ENCODE results near the gene INPP5F.
A peak's percentile ranks its signal among the peaks of the same experiment; 100 is the strongest.
"Not testable (repeated sequence)": the region's sequence is repeated elsewhere in the genome, so short reads cannot be mapped to it uniquely, and the experiment has no call there.

Gene INPP5F

GRCh38 chr10:119705434-119705831 is 20.4 kb upstream of the INPP5F start:
- DNase-seq (ENCODE audit: low spot score) = no peak

GRCh38 chr10:119706521-119707278 is 19.1 kb upstream of the INPP5F start:
- DNase-seq (ENCODE audit: low spot score) = no peak

- DNase-seq (ENCODE audit: low spot score) = not testable (repeated sequence)
Observed at GRCh38 chr10:119707331-119707730, 18.5 kb upstream of the INPP5F start.

- not testable (repeated sequence) for DNase-seq (ENCODE audit: low spot score)
Observed at GRCh38 chr10:119710935-119711334, 14.9 kb upstream of the INPP5F start.

GRCh38 chr10:119713744-119714483 is 11.9 kb upstream of the INPP5F start:
- DNase-seq (ENCODE audit: low spot score) = no peak

- no peak for DNase-seq (ENCODE audit: low spot score)
Observed at GRCh38 chr10:119714484-119714816, 11.4 kb upstream of the INPP5F start.

- DNase-seq (ENCODE audit: low spot score) = peak; percentile 37
Observed at GRCh38 chr10:119715628-119716505, 10.0 kb upstream of the INPP5F start.

GRCh38 chr10:119723161-119723560 is 2.7 kb upstream of the INPP5F start:
- DNase-seq (ENCODE audit: low spot score) = no peak

GRCh38 chr10:119723624-119724023 is 2.2 kb upstream of the INPP5F start:
- no peak for DNase-seq (ENCODE audit: low spot score)

GRCh38 chr10:119724593-119725516 is 995 bp upstream of the INPP5F start:
- DNase-seq (ENCODE audit: low spot score) = no peak

- no peak for DNase-seq (ENCODE audit: low spot score)
Observed at GRCh38 chr10:119725517-119725827, 378 bp upstream of the INPP5F start.

GRCh38 chr10:119726676-119727261 is 919 bp downstream of the INPP5F start:
- DNase-seq (ENCODE audit: low spot score) = no peak

GRCh38 chr10:119728172-119728800 is 2.4 kb downstream of the INPP5F start:
- DNase-seq (ENCODE audit: low spot score) = no peak

- peak; percentile 37 for DNase-seq (ENCODE audit: low spot score)
Observed at GRCh38 chr10:119734396-119735332, 8.8 kb downstream of the INPP5F start.

GRCh38 chr10:119735451-119735850 is 9.6 kb downstream of the INPP5F start:
- no peak for DNase-seq (ENCODE audit: low spot score)

GRCh38 chr10:119736220-119736619 is 10.4 kb downstream of the INPP5F start:
- no peak for DNase-seq (ENCODE audit: low spot score)

GRCh38 chr10:119737039-119737663 is 11.3 kb downstream of the INPP5F start:
- DNase-seq (ENCODE audit: low spot score) = no peak

- DNase-seq (ENCODE audit: low spot score) = peak; percentile 84
Observed at GRCh38 chr10:119737823-119738222, 12.0 kb downstream of the INPP5F start.

GRCh38 chr10:119738962-119739361 is 13.1 kb downstream of the INPP5F start:
- DNase-seq (ENCODE audit: low spot score) = no peak
